GM12872 (cell line): ENCODE results near the gene SDK1.

Experiments
- TF ChIP-seq, protein P1 (sequence below): IDR thresholded peaks from 3 replicates; pipeline ENCODE4 v1.5.1; 2011; ENCODE audit warnings: low read depth, mild to moderate bottlenecking, low read length, moderate library complexity; ENCODE audit not compliant: insufficient read depth

Gene SDK1

DNA sequence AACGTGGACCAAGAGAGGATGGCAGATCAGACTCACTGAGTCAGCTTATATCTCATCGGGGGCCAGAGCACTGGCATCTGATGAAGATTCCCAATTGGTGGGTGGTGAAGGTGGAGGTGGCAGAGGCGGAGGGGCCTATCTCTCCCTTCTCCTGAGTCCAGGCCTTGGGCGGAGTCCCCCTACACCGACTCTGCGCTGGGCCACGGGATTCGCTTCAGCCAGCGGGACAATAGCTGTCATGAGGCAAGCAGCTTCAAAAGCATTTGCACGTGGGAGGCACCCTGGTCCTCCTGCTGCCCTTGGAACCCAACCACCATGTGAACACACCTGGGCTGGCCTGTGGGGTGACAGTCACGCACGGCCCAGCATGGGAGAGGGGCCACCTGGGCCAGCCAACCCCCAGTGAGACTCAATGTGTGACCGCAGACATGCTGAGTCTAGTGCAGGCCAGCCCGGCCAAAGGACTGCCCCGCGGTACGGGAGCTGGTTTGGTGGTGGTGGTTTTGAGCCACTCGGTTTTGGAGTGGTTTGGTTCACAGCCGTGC, 914.2 kb downstream of the SDK1 start:
- TF ChIP-seq, protein P1, sequence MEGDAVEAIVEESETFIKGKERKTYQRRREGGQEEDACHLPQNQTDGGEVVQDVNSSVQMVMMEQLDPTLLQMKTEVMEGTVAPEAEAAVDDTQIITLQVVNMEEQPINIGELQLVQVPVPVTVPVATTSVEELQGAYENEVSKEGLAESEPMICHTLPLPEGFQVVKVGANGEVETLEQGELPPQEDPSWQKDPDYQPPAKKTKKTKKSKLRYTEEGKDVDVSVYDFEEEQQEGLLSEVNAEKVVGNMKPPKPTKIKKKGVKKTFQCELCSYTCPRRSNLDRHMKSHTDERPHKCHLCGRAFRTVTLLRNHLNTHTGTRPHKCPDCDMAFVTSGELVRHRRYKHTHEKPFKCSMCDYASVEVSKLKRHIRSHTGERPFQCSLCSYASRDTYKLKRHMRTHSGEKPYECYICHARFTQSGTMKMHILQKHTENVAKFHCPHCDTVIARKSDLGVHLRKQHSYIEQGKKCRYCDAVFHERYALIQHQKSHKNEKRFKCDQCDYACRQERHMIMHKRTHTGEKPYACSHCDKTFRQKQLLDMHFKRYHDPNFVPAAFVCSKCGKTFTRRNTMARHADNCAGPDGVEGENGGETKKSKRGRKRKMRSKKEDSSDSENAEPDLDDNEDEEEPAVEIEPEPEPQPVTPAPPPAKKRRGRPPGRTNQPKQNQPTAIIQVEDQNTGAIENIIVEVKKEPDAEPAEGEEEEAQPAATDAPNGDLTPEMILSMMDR = no peak

DNA sequence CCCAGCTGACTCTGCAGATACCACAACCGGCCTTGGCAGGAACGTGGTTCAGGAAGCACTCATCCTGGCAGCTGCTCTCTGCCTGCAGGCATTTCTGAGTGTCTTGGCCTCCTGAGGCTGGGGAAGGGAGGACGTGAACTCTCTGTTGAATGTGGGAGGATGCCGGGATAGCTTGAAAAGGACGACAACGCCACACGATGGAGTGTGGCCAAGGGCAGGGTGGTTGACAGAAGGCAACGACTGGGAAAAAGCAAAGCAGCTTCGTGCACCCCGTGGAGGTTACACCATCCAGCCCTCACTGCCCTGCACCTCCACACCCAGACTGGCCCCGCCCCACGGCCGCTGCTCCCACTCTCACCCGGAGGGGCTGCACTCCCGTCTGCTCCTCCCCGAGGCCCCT, 915.0 kb downstream of the SDK1 start:
- TF ChIP-seq, protein P1 = no peak

DNA sequence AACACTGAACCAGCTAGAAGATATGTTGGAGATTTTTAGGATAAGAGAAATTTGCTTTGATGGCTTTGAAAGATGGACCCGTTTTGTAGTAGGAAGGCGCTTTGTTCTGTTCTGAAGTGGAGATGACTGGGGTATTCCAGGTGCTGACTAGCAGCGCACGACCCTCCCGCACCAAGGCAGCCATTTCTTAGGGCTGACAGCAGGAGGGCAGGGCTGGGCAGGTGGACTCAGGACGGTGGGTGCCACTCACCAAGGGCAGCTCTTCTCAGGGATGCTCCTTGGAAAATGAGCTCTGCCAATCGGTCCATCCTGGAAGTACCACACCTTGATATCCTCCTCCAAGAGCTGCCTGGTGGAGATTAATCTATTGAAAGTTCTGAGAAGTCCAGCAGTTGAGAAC, 917.4 kb downstream of the SDK1 start:
- TF ChIP-seq, protein P1 = no peak

DNA sequence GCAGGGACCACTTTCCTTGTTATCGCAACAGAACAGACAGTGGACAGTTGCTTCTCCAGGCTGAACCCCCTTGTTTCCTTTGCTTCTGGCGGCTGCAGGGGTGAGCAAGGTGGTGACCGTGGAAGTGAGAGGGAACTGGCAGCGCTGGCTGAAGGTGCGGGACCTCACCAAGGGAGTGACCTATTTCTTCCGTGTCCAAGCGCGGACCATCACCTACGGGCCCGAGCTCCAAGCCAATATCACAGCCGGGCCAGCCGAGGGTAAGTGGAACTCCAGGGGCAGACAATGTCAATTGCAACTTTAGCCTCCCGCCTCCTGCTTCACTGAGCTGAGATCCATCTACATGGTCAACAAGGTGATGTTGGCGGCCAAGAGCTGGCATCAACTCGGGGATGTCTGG, 919.0 kb downstream of the SDK1 start:
- TF ChIP-seq, protein P1 = no peak

DNA sequence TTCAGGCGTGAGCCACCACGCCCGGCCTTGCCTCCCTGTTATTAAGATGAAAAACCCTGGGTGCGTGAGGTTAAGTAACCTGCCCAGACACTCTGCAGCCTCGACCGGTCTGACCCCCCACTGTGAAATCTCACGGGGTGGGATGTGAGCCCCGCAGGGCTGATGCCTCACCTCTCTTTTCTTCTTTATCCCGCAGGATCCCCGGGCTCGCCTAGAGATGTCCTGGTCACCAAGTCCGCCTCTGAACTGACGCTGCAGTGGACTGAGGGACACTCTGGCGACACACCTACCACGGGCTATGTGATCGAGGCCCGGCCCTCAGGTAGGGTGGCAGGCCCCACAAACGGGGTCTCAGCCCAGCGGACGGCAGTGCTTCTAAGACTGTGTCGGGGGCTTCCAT, 920.0 kb downstream of the SDK1 start:
- TF ChIP-seq, protein P1 = no peak

DNA sequence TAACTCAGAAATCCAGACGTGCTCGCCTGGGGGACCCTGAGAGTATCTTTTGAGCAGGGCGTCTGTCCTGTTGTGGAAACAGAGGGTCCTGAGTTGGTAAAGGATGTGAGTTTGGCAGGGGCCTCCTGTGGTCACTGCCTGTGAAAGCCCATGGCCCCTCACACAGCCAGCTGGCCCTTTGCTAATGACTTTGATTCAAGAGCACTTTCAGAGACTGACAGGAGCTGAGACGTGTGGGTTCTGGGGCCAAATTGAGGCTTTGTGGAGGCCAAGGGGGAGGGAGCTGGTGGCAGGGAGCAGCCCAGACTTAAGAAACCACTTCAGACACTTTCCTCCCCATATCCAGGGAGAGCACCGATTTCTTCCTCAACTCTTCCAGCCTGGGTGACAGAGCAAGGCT, 921.6 kb downstream of the SDK1 start:
- TF ChIP-seq, protein P1 = no peak

DNA sequence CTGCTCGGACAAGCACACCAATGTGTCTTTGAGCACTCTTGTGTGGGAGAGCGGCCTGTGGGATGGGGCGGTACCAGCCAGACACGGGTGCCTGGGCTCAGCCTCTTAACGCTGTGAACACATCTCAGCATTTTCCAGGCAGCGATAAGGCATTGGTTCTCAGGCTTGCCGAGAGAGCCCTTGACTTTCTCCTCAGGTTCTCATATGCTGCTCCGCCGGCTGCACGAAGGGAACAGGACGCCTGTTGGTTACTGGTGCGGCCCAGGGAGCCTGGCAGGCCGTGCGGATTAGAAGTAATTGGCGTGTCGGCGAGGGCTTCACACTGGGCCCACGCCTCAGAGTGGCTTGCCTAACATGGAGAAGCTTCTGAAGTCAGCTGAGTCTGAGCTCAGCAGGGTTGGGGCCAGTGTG, 924.3 kb downstream of the SDK1 start:
- TF ChIP-seq, protein P1 = no peak
